H1 (cell line): ENCODE data around the gene CRTC3. TPM values are rescaled to one million over a fixed set of nuclear protein-coding genes. Genes with fewer than 3 reads are reported as not detected.

Source experiments
- SIRT6 ChIP-seq: IDR thresholded peaks from one replicate; pipeline ENCODE4 v1.7.1; 2012; ENCODE audit warnings: low read length, inconsistent platforms
- TCF12 ChIP-seq: IDR thresholded peaks from 2 replicates; pipeline ENCODE4 v1.6.1; 2011; ENCODE audit warnings: low read depth, mild to moderate bottlenecking, low read length
- polyA plus RNA-seq, 7 experiments: library from polyadenylated mRNA; depleted of rRNA in 3 of 7; stranded (reverse) in 5 of 7; unstranded in 2 of 7; fragments of >200 nt in 5 of 7; fragments of 200-250 nt in 2 of 7; gene quantifications; 1 replicate in 5 of 7; 2 replicates in 1 of 7; 4 replicates in 1 of 7; pipeline versions ENCODE4 v1.2.1 to v1.2.3, GENCODE V29; 2011 to 2013; ENCODE audit warnings: missing spikeins in 2 of 7, mixed read lengths in 2 of 7
- total RNA-seq: library from RNA; stranded (reverse); fragmentation: NEBNext Ultra II Directional; extraction: Animal tissue kit (Norgen Biotek cat#: 25700); gene quantifications from 2 replicates; pipeline ENCODE4 v1.2.1, GENCODE V29; 2021
- TF ChIP-seq, protein P1 (sequence below): fragments of 300-600 bp; sonication (generic); IDR thresholded peaks from 2 replicates; pipeline ENCODE4 v1.7.1; 2012; ENCODE audit warnings: low read length, moderate library complexity, mild to moderate bottlenecking, inconsistent platforms; ENCODE audit not compliant: insufficient replicate concordance

Gene CRTC3
- total and polyA plus RNA-seq, 2 of the 8 experiments (the other 6 are each of a cell fraction or from before 2014, with no cell fraction given): 5.0 to 5.3 TPM

DNA sequence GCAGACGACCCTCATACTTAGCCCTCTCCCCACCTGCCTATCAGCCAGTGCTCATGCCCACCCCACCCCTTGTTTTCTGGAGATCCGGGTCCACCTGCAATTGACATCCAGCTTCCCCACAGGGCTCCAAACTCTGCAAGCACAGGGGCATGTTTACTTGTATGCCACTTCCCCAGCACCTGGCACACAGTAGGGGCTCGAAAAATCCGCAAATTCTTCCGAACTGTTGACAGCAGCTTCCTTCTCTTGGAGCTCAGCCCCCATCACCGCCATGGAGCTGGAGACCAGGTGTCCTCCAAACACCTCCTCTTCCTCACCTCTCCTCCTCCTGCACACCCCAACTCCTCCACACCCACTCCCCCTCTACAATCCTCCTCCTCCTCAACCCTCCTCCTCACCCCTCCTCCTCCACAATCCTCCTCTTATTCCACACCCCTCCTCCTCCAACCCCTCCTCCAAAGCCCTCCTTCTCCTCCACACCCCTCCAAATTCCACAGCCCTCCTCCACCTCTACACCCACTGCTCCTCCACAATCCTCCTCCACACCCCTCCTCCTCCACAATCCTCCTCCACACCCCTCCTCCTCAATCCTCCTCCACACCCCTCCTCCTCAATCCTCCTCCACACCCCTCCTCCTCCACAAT, 117.1 kb downstream of the CRTC3 start (continued):
- TF ChIP-seq, protein P1, sequence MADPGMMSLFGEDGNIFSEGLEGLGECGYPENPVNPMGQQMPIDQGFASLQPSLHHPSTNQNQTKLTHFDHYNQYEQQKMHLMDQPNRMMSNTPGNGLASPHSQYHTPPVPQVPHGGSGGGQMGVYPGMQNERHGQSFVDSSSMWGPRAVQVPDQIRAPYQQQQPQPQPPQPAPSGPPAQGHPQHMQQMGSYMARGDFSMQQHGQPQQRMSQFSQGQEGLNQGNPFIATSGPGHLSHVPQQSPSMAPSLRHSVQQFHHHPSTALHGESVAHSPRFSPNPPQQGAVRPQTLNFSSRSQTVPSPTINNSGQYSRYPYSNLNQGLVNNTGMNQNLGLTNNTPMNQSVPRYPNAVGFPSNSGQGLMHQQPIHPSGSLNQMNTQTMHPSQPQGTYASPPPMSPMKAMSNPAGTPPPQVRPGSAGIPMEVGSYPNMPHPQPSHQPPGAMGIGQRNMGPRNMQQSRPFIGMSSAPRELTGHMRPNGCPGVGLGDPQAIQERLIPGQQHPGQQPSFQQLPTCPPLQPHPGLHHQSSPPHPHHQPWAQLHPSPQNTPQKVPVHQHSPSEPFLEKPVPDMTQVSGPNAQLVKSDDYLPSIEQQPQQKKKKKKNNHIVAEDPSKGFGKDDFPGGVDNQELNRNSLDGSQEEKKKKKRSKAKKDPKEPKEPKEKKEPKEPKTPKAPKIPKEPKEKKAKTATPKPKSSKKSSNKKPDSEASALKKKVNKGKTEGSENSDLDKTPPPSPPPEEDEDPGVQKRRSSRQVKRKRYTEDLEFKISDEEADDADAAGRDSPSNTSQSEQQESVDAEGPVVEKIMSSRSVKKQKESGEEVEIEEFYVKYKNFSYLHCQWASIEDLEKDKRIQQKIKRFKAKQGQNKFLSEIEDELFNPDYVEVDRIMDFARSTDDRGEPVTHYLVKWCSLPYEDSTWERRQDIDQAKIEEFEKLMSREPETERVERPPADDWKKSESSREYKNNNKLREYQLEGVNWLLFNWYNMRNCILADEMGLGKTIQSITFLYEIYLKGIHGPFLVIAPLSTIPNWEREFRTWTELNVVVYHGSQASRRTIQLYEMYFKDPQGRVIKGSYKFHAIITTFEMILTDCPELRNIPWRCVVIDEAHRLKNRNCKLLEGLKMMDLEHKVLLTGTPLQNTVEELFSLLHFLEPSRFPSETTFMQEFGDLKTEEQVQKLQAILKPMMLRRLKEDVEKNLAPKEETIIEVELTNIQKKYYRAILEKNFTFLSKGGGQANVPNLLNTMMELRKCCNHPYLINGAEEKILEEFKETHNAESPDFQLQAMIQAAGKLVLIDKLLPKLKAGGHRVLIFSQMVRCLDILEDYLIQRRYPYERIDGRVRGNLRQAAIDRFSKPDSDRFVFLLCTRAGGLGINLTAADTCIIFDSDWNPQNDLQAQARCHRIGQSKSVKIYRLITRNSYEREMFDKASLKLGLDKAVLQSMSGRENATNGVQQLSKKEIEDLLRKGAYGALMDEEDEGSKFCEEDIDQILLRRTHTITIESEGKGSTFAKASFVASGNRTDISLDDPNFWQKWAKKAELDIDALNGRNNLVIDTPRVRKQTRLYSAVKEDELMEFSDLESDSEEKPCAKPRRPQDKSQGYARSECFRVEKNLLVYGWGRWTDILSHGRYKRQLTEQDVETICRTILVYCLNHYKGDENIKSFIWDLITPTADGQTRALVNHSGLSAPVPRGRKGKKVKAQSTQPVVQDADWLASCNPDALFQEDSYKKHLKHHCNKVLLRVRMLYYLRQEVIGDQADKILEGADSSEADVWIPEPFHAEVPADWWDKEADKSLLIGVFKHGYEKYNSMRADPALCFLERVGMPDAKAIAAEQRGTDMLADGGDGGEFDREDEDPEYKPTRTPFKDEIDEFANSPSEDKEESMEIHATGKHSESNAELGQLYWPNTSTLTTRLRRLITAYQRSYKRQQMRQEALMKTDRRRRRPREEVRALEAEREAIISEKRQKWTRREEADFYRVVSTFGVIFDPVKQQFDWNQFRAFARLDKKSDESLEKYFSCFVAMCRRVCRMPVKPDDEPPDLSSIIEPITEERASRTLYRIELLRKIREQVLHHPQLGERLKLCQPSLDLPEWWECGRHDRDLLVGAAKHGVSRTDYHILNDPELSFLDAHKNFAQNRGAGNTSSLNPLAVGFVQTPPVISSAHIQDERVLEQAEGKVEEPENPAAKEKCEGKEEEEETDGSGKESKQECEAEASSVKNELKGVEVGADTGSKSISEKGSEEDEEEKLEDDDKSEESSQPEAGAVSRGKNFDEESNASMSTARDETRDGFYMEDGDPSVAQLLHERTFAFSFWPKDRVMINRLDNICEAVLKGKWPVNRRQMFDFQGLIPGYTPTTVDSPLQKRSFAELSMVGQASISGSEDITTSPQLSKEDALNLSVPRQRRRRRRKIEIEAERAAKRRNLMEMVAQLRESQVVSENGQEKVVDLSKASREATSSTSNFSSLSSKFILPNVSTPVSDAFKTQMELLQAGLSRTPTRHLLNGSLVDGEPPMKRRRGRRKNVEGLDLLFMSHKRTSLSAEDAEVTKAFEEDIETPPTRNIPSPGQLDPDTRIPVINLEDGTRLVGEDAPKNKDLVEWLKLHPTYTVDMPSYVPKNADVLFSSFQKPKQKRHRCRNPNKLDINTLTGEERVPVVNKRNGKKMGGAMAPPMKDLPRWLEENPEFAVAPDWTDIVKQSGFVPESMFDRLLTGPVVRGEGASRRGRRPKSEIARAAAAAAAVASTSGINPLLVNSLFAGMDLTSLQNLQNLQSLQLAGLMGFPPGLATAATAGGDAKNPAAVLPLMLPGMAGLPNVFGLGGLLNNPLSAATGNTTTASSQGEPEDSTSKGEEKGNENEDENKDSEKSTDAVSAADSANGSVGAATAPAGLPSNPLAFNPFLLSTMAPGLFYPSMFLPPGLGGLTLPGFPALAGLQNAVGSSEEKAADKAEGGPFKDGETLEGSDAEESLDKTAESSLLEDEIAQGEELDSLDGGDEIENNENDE: no peak
- TF ChIP-seq SIRT6 (no peak), TCF12 (0 out of 2 replicates have a peak, but pooled peaks have one; percentile 59)
